GM08714 (cell line): ENCODE results near the gene GGT6.

Source experiments
- H3K4me3 ChIP-seq: fragments of 200-500 bp; sonication (Bioruptor generic); 2 replicates; pipeline ENCODE4 v1.5.1; 2014; ENCODE audit warnings: mild to moderate bottlenecking, low read length, inconsistent platforms
- ZNF274 ChIP-seq: IDR thresholded peaks from 2 replicates; pipeline ENCODE4 v1.6.1; 2012; ENCODE audit warnings: mild to moderate bottlenecking, low read depth, low read length

The GGT6 gene

GRCh38 chr17:4525691-4526397 lies 34.5 kb downstream of the GGT6 start:
- no peak overlapping the region for H3K4me3 ChIP-seq
- TF ChIP-seq ZNF274: no peak

GRCh38 chr17:4523946-4524345 lies 36.4 kb downstream of the GGT6 start:
- no peak for TF ChIP-seq ZNF274
- no peak overlapping the region for H3K4me3 ChIP-seq

- no peak for TF ChIP-seq ZNF274
- no peak overlapping the region for H3K4me3 ChIP-seq
These were observed 37.7 kb downstream of the GGT6 start for GRCh38 chr17:4522661-4523060.

GRCh38 chr17:4520894-4521600 lies 39.3 kb downstream of the GGT6 start:
- TF ChIP-seq ZNF274: no peak
- H3K4me3 ChIP-seq: no peak overlapping the region

- no peak overlapping the region for H3K4me3 ChIP-seq
- no peak for TF ChIP-seq ZNF274
These were observed 40.1 kb downstream of the GGT6 start for GRCh38 chr17:4520060-4520893.

GRCh38 chr17:4519361-4519788 lies 41.0 kb downstream of the GGT6 start:
- H3K4me3 ChIP-seq: no peak overlapping the region

GRCh38 chr17:4518901-4519300 lies 41.5 kb downstream of the GGT6 start:
- no peak overlapping the region for H3K4me3 ChIP-seq
- TF ChIP-seq ZNF274: no peak

More at GRCh38 chr17:4519361-4519788, 41.0 kb downstream of the GGT6 start:
- TF ChIP-seq ZNF274: no peak

GRCh38 chr17:4516735-4517134 lies 43.6 kb downstream of the GGT6 start:
- no peak for TF ChIP-seq ZNF274
- H3K4me3 ChIP-seq: no peak overlapping the region

GRCh38 chr17:4515501-4515900 lies 44.9 kb downstream of the GGT6 start:
- TF ChIP-seq ZNF274: no peak

GRCh38 chr17:4514779-4515178 lies 45.6 kb downstream of the GGT6 start:
- no peak for TF ChIP-seq ZNF274
- no peak overlapping the region for H3K4me3 ChIP-seq

More at GRCh38 chr17:4515501-4515900, 44.9 kb downstream of the GGT6 start:
- no peak overlapping the region for H3K4me3 ChIP-seq

GRCh38 chr17:4514206-4514605 lies 46.2 kb downstream of the GGT6 start:
- no peak overlapping the region for H3K4me3 ChIP-seq
- TF ChIP-seq ZNF274: no peak

GRCh38 chr17:4513113-4514032 lies 47.0 kb downstream of the GGT6 start:
- no peak overlapping the region for H3K4me3 ChIP-seq
- TF ChIP-seq ZNF274: no peak

- TF ChIP-seq ZNF274: no peak
- H3K4me3 ChIP-seq: no peak overlapping the region
These were observed 47.9 kb downstream of the GGT6 start for GRCh38 chr17:4512156-4513112.
